HCT116 (cell line): ENCODE results near the gene EHD1. TPM values are rescaled to one million over a fixed set of nuclear protein-coding genes. Genes with fewer than 3 reads are reported as not detected.
A peak's percentile ranks its signal among the peaks of the same experiment; 100 is the strongest.

Experiments used
- ATAC-seq: fragments of 200-7000 bp; cut with Tn5 transposase; 2 replicates; pipeline ENCODE4 v1.9.1; 2020; ENCODE audit warnings: mild to moderate bottlenecking, moderate library complexity
- BruUV-seq: library from RNA; stranded (reverse); fragments of 400-500 nt; replicated peaks from 2 replicates; lab custom pipeline; 2021; lab: Mats Ljungman, UMichigan
- CTCF ChIA-PET: fragments of 300-600 bp; sonication (Branson Sonifier 250); formaldehyde crosslinking; loops from one replicate; lab custom pipeline; 2021; ENCODE audit warnings: antibody characterized with exemption; lab: Charles Lee
- POLR2A ChIA-PET: fragments of 300-600, 350-600 bp; sonication (Branson Sonifier 250); formaldehyde crosslinking; loops from one replicate; lab custom pipeline; 2021; ENCODE audit warnings: antibody characterized with exemption; lab: Charles Lee
- RAD21 ChIA-PET, 2 experiments: fragments of 300-600 bp; sonication (Branson Sonifier 250); formaldehyde crosslinking; loops; one replicate each; lab custom pipeline; 2023; ENCODE audit warnings: low total read pairs in 2 of 2; ENCODE audit not compliant: uncharacterized antibody in 2 of 2, unreplicated experiment in 2 of 2, low non-redundant PET in 1 of 2; lab: Charles Lee
- DNase-seq: peaks from one replicate; pipeline ENCODE4 v3.0.0-alpha.2; 2010; ENCODE audit warnings: low read depth, low spot score
- H2AFZ ChIP-seq: fragments of 200-600 bp; shearing (Covaris generic), sonication (generic); 2 replicates; pipeline ENCODE4 v1.6.1; 2017; ENCODE audit warnings: low read depth, mixed run types, mixed read lengths, antibody characterized with exemption, low read length; ENCODE audit not compliant: poor library complexity, severe bottlenecking
- H3K27ac ChIP-seq: 2 replicates; pipeline ENCODE4 v1.5.1; 2012; ENCODE audit warnings: low read depth, low read length
- H3K27me3 ChIP-seq: fragments of 200-600 bp; sonication (generic); 2 replicates; pipeline ENCODE4 v1.6.1; 2016; ENCODE audit warnings: mixed run types, low read length, mixed read lengths; ENCODE audit not compliant: insufficient read depth
- H3K36me3 ChIP-seq, 2 experiments: fragments of 200-500 bp in 1 of 2; fragments of 200-600 bp in 1 of 2; sonication (Bioruptor generic) in 1 of 2; sonication (generic) in 1 of 2; 2 replicates each; pipeline versions ENCODE4 v1.5.1 to v1.6.1; 2014 to 2016; ENCODE audit warnings: low read length in 2 of 2, inconsistent platforms in 1 of 2, mixed read lengths in 1 of 2, mixed run types in 1 of 2; ENCODE audit not compliant: insufficient read depth in 2 of 2, control insufficient read depth in 1 of 2
- H3K4me1 ChIP-seq, 2 experiments: fragments of 200-600 bp in 1 of 2; sonication (generic) in 1 of 2; 2 replicates each; pipeline versions ENCODE4 v1.5.1 to v1.6.1; 2012 to 2017; ENCODE audit warnings: low read length in 2 of 2, inconsistent platforms in 1 of 2, mild to moderate bottlenecking in 1 of 2, mixed read lengths in 1 of 2, mixed run types in 1 of 2, moderate library complexity in 1 of 2; ENCODE audit not compliant: insufficient read depth in 2 of 2, control insufficient read depth in 1 of 2
- H3K4me2 ChIP-seq: fragments of 200-600 bp; sonication (generic); 2 replicates; pipeline ENCODE4 v1.6.1; 2017; ENCODE audit warnings: mixed run types, low read length, mixed read lengths
- H3K4me3 ChIP-seq, 2 experiments: fragments of 200-600 bp in 1 of 2; sonication (generic) in 1 of 2; replicated peaks in 1 of 2; 2 replicates each; pipeline ENCODE4 v1.5.1; 2011 to 2016; ENCODE audit warnings: low read length in 2 of 2, control low read depth in 1 of 2, low read depth in 1 of 2, mild to moderate bottlenecking in 1 of 2, mixed read lengths in 1 of 2, mixed run types in 1 of 2
- H3K79me2 ChIP-seq: fragments of 200-600 bp; sonication (generic); 2 replicates; pipeline ENCODE4 v1.6.1; 2017; ENCODE audit warnings: mild to moderate bottlenecking, mixed run types, low read length, moderate library complexity, mixed read lengths; ENCODE audit not compliant: insufficient read depth
- H3K9ac ChIP-seq: fragments of 200-600 bp; sonication (generic); 2 replicates; pipeline ENCODE4 v1.6.1; 2016; ENCODE audit warnings: low read length, mixed read lengths
- H3K9me2 ChIP-seq: fragments of 200-600 bp; sonication (generic), shearing (Covaris generic); 2 replicates; pipeline ENCODE4 v1.6.1; 2017; ENCODE audit warnings: mixed run types, mild to moderate bottlenecking, moderate library complexity; ENCODE audit not compliant: insufficient read depth
- H3K9me3 ChIP-seq, 2 experiments: fragments of 200-500 bp in 1 of 2; fragments of 200-600 bp in 1 of 2; sonication (Bioruptor generic) in 1 of 2; sonication (generic) in 1 of 2; 2 replicates each; pipeline ENCODE4 v1.6.1; 2014 to 2017; ENCODE audit warnings: low read length in 2 of 2, mixed read lengths in 2 of 2, inconsistent platforms in 1 of 2, low read depth in 1 of 2, mild to moderate bottlenecking in 1 of 2, mixed run types in 1 of 2, moderate library complexity in 1 of 2; ENCODE audit not compliant: control insufficient read depth in 1 of 2, insufficient read depth in 1 of 2
- H4K20me1 ChIP-seq: fragments of 200-600 bp; sonication (generic), shearing (Covaris generic); 2 replicates; pipeline ENCODE4 v1.6.1; 2017; ENCODE audit warnings: mixed run types, mild to moderate bottlenecking, moderate library complexity; ENCODE audit not compliant: insufficient read depth
- CEBPB ChIP-seq: IDR thresholded peaks from 2 replicates; pipeline ENCODE4 v1.6.1; 2012; ENCODE audit warnings: low read depth
- EGR1 ChIP-seq: IDR thresholded peaks from 2 replicates; pipeline ENCODE4 v1.6.1; 2012; ENCODE audit warnings: low read depth
- ELF1 ChIP-seq: IDR thresholded peaks from 2 replicates; pipeline ENCODE4 v1.6.1; 2012; ENCODE audit warnings: low read depth, borderline replicate concordance
- EZH2 ChIP-seq: fragments of 200-600 bp; sonication (generic); IDR thresholded peaks from 2 replicates; pipeline ENCODE4 v1.6.1; 2017; ENCODE audit warnings: antibody characterized with exemption, mixed run types
- EZH2phosphoT487 ChIP-seq: fragments of 200-600 bp; IDR thresholded peaks from 2 replicates; pipeline ENCODE4 v1.6.1; 2018; ENCODE audit warnings: antibody characterized with exemption, borderline replicate concordance
- RAD21 ChIP-seq: IDR thresholded peaks from 2 replicates; pipeline ENCODE4 v1.6.1; 2012; ENCODE audit warnings: low read depth, mild to moderate bottlenecking
- SIN3A ChIP-seq: IDR thresholded peaks from 2 replicates; pipeline ENCODE4 v1.6.1; 2012; ENCODE audit warnings: low read depth
- TCF7L2 ChIP-seq: IDR thresholded peaks from 2 replicates; pipeline ENCODE4 v1.7.0; 2011; ENCODE audit warnings: borderline replicate concordance, inconsistent platforms; ENCODE audit not compliant: insufficient read depth, insufficient read length; ENCODE audit errors: extremely low read depth
- YY1 ChIP-seq: IDR thresholded peaks from 2 replicates; pipeline ENCODE4 v1.6.1; 2011; ENCODE audit warnings: low read length, low read depth, moderate library complexity, mild to moderate bottlenecking; ENCODE audit not compliant: insufficient replicate concordance; ENCODE audit errors: extremely low read depth
- intact Hi-C: fragments of 100-400 bp; cut with micrococcal nuclease; formaldehyde crosslinking; loops from 2 replicates; pipeline ENCODE4 v1.10.0; 2022
- total RNA-seq: library from RNA; stranded (reverse); gene quantifications from one replicate; pipeline ENCODE4 v1.2.1, GENCODE V29; 2021; ENCODE audit not compliant: unreplicated experiment
- TF ChIP-seq, protein P1 (sequence below): IDR thresholded peaks from 2 replicates; pipeline ENCODE4 v1.6.1; 2012; ENCODE audit warnings: low read depth
- TF ChIP-seq, protein P2 (sequence below): IDR thresholded peaks from 2 replicates; pipeline ENCODE4 v1.6.1; 2011; ENCODE audit warnings: mild to moderate bottlenecking, low read length, moderate library complexity; ENCODE audit not compliant: insufficient replicate concordance; ENCODE audit errors: extremely low read depth

The EHD1 gene
- total RNA-seq, 1 experiment from 2014 or later, result 48.1 TPM

DNA sequence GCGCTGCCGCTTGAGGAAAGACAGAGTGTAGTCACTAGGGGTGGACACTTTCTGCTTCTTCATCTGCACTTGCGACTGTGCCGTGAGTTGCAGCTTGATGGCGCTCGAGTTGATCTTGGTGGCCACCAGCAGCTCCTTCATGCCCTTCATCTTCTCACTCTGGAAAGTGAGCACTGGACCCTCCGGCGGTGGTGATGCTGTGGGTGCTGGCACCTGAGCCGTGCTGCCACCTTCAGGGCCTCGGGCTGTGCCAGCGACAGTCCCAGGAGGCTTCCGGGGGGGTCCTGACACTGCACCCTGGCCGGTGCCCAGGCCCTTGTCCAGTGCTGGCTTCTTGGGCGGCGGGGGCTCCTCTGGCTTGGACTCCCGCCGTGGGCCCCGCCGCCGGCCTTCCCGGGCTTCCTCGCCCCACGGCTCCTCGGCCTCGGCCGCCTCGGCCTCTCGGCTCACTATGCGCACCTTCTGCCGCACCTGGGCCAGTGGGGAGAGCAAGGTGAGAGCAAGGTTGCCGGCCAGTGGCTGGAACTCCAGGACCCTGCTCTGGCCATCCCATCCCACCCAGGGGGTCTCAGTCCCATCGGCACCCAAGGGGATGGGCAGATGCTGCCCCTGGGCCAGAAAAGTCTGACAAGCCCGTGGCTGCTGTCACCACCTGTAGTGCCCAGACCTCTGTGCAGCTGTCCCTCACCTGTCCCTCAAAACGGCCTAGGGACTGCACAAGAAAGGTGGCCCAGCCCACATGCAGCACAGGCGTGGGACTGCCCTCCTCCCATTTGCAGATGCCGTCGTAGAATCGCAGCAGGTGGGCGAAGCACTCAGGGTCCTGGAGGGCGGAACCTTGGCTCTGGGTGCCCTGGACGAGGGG, 73.8 kb downstream of the EHD1 start:
- H3K27ac ChIP-seq, result peak overlapping the region; percentile 92

DNA sequence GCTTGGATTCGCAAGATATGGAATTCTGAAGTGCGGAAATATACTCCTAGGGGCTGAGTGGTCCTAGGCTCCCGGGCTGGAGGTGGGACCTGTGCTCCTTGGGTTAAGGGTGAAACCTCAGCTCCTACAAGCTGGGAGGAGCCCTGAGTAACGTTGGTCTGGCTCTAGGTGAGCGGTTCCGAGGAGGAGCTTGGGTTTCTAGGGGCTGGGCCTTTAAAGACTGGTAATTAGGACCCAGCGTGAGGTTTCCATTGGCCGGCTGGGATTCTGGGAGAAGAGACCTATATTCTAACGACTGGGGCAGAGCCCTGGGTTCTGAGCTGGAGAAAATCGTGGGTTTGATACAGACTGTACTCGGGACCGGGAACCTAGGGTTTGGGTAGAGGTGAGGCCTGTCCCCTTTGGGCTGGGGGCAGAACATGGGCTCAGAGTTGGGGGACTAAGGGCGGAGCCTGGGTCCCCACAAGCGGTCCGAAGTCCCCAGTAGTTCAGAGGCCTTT, 74.5 kb downstream of the EHD1 start:
- ChIA-PET RAD21 (interaction anchor here in 1 of 2 experiments (0.8 kb wide), 1 partner anchor 318 kb away, joined by 4 read pairs; the partner anchor contains the start of genes FAU and MRPL49), CTCF (interaction anchor here (0.9 to 2.1 kb wide), 2 partner anchors 40 to 61 kb away, joined by 3 to 4 read pairs; partner anchors contain the start of gene CDC42BPG), POLR2A (interaction anchor here (0.9 to 1.2 kb wide), 2 partner anchors 11 to 331 kb away, joined by 3 read pairs; no protein-coding TSS in a partner anchor)
- Histone ChIP-seq H3K9ac (peak overlapping the region; percentile 65), H3K9me2 (no peaks in the 10 kb centered on the region), H3K79me2 (peaks cover 5% of the 10 kb centered on the region; the same call in 1 of the 2 replicates), H4K20me1 (no peaks in the 10 kb centered on the region), H3K4me1 (peaks cover 19 to 41% of the 10 kb centered on the region in 2 experiments), H3K9me3 (no peaks in the 10 kb centered on the region), H3K4me2 (peak overlapping the region; percentile 87), H3K4me3 (peak overlapping the region; percentile 50 to 58), H3K27ac (peak overlapping the region; percentile 92), H3K36me3 (peaks cover 5 to 10% of the 10 kb centered on the region in 2 experiments; a peak in 2 of 4 replicates), H2AFZ (no peak overlapping the region), H3K27me3 (no peaks in the 10 kb centered on the region)
- TSS peak; percentile 95 for BruUV-seq
- ATAC-seq (peak; percentile 37), DNase-seq (no peak)
- intact Hi-C loops, result no loop called here
- TF ChIP-seq, protein P1, sequence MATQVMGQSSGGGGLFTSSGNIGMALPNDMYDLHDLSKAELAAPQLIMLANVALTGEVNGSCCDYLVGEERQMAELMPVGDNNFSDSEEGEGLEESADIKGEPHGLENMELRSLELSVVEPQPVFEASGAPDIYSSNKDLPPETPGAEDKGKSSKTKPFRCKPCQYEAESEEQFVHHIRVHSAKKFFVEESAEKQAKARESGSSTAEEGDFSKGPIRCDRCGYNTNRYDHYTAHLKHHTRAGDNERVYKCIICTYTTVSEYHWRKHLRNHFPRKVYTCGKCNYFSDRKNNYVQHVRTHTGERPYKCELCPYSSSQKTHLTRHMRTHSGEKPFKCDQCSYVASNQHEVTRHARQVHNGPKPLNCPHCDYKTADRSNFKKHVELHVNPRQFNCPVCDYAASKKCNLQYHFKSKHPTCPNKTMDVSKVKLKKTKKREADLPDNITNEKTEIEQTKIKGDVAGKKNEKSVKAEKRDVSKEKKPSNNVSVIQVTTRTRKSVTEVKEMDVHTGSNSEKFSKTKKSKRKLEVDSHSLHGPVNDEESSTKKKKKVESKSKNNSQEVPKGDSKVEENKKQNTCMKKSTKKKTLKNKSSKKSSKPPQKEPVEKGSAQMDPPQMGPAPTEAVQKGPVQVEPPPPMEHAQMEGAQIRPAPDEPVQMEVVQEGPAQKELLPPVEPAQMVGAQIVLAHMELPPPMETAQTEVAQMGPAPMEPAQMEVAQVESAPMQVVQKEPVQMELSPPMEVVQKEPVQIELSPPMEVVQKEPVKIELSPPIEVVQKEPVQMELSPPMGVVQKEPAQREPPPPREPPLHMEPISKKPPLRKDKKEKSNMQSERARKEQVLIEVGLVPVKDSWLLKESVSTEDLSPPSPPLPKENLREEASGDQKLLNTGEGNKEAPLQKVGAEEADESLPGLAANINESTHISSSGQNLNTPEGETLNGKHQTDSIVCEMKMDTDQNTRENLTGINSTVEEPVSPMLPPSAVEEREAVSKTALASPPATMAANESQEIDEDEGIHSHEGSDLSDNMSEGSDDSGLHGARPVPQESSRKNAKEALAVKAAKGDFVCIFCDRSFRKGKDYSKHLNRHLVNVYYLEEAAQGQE, result no peak
- TF ChIP-seq, protein P2, sequence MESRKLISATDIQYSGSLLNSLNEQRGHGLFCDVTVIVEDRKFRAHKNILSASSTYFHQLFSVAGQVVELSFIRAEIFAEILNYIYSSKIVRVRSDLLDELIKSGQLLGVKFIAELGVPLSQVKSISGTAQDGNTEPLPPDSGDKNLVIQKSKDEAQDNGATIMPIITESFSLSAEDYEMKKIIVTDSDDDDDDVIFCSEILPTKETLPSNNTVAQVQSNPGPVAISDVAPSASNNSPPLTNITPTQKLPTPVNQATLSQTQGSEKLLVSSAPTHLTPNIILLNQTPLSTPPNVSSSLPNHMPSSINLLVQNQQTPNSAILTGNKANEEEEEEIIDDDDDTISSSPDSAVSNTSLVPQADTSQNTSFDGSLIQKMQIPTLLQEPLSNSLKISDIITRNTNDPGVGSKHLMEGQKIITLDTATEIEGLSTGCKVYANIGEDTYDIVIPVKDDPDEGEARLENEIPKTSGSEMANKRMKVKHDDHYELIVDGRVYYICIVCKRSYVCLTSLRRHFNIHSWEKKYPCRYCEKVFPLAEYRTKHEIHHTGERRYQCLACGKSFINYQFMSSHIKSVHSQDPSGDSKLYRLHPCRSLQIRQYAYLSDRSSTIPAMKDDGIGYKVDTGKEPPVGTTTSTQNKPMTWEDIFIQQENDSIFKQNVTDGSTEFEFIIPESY, result no peak
- TF ChIP-seq RAD21 (no peak), ELF1 (no peak), EZH2 (no peak), YY1 (no peak), EGR1 (no peak), TCF7L2 (no peak), CEBPB (no peak)

More for the DNA sequence above, 73.8 kb downstream of the EHD1 start:
- TF ChIP-seq SIN3A (no peak), EZH2phosphoT487 (no peak)
- Histone ChIP-seq H3K4me2 (peak overlapping the region; percentile 87), H3K9me3 (no peaks in the 10 kb centered on the region), H3K9ac (peak overlapping the region; percentile 65), H4K20me1 (no peaks in the 10 kb centered on the region), H3K27me3 (no peaks in the 10 kb centered on the region), H3K9me2 (no peaks in the 10 kb centered on the region), H2AFZ (no peak overlapping the region), H3K4me1 (peaks cover 23 to 40% of the 10 kb centered on the region in 2 experiments), H3K79me2 (peaks cover 12% of the 10 kb centered on the region; the same call in 1 of the 2 replicates), H3K4me3 (no peak overlapping the region; a peak in 2 of 4 replicates), H3K36me3 (peaks cover 5 to 10% of the 10 kb centered on the region in 2 experiments; a peak in 2 of 4 replicates)
- ATAC-seq (no peak), DNase-seq (no peak)
- intact Hi-C loops, result no loop called here
- ChIA-PET CTCF (interaction anchor here (0.9 to 2.1 kb wide), 2 partner anchors 40 to 62 kb away, joined by 3 to 4 read pairs; partner anchors contain the start of gene CDC42BPG), RAD21 (no interaction called here), POLR2A (interaction anchor here (0.9 to 1.2 kb wide), 2 partner anchors 10 to 330 kb away, joined by 3 read pairs; no protein-coding TSS in a partner anchor)
- no TSS peak for BruUV-seq
